Mammary epithelial cell (primary cell): ENCODE measurements around the gene NOL6.

Experiments
- EZH2 ChIP-seq: IDR thresholded peaks from 2 replicates; pipeline ENCODE4 v1.6.1; 2012; ENCODE audit warnings: low read length, inconsistent platforms, borderline replicate concordance
- TF ChIP-seq, protein P1 (sequence below), 2 donors: IDR thresholded peaks in 1 of 2; conservative IDR thresholded peaks in 1 of 2; 2 replicates each; pipeline ENCODE4 v1.5.1; 2011 to 2012; ENCODE audit warnings: inconsistent platforms in 2 of 2, low read length in 2 of 2, mild to moderate bottlenecking in 2 of 2, control low read depth in 1 of 2, low read depth in 1 of 2; ENCODE audit not compliant: insufficient read depth in 1 of 2; ENCODE audit errors: extremely low read depth in 1 of 2

DNA sequence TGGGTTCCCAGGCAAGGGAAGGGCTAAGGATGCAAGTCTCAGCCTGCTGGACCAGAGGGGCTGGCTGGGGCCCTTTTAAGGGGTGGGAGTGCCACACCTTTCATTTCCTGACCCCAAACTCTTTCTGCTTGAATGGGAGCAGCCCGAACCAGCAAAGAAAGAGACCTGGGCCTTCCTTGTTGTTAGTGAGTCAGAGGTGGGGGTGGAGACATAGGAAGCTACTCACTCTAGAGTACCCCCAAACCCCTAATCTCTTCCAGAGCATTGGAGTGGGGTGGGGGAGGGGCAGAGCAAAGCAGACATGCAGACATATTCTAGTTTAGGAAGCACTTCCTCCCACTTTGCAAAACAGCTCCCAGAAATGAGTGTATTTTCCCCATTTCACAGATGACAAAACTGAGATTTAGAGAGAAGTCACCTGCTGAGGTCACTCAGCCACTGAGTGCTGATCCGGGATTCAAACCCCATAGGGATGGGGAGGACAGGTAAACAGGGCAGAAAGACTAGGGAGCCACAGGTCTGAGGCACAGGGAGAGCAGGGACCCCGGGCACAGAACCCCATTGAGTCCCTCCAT lies 20.4 kb downstream of the NOL6 start:
- TF ChIP-seq, protein P1, sequence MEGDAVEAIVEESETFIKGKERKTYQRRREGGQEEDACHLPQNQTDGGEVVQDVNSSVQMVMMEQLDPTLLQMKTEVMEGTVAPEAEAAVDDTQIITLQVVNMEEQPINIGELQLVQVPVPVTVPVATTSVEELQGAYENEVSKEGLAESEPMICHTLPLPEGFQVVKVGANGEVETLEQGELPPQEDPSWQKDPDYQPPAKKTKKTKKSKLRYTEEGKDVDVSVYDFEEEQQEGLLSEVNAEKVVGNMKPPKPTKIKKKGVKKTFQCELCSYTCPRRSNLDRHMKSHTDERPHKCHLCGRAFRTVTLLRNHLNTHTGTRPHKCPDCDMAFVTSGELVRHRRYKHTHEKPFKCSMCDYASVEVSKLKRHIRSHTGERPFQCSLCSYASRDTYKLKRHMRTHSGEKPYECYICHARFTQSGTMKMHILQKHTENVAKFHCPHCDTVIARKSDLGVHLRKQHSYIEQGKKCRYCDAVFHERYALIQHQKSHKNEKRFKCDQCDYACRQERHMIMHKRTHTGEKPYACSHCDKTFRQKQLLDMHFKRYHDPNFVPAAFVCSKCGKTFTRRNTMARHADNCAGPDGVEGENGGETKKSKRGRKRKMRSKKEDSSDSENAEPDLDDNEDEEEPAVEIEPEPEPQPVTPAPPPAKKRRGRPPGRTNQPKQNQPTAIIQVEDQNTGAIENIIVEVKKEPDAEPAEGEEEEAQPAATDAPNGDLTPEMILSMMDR (conservative IDR thresholded peaks at IDR 0.05 in 1 of 2, IDR thresholded peaks at IDR 0.05 in 1 of 2; ENCODE audit: extremely low read depth in 1 of 2, insufficient read depth in 1 of 2, low read depth in 1 of 2, low read length in 2 of 2) = no peak
- TF ChIP-seq EZH2 = no peak
